WTC11 (cell line): ENCODE results near the gene VAV2. TPM values are rescaled to one million over a fixed set of nuclear protein-coding genes. Genes with fewer than 3 reads are reported as not detected.

Source experiments
- ATAC-seq: fragments of 200-7000 bp; cut with Tn5 transposase; 2 replicates; pipeline ENCODE4 v1.10.0; 2021; ENCODE audit warnings: mild to moderate bottlenecking, moderate library complexity
- CTCF ChIA-PET: fragments of 300-600 bp; sonication (Branson Sonifier 250); formaldehyde crosslinking; loops from one replicate; lab custom pipeline; 2021; ENCODE audit warnings: antibody characterized with exemption; lab: Charles Lee
- POLR2A ChIA-PET: fragments of 350-600 bp; sonication (Branson Sonifier 250); formaldehyde crosslinking; loops from one replicate; lab custom pipeline; 2021; ENCODE audit warnings: antibody characterized with exemption; lab: Charles Lee
- DNase-seq: peaks from one replicate; pipeline ENCODE4 v3.0.0; 2021; ENCODE audit warnings: low spot score
- H3K27ac Mint-ChIP-seq: 2 replicates; pipeline ENCODE4 v1.8.0; 2021; ENCODE audit warnings: mixed read lengths
- H3K27me3 Mint-ChIP-seq: 2 replicates; pipeline ENCODE4 v1.8.0; 2021; ENCODE audit warnings: low read depth, mild to moderate bottlenecking, moderate library complexity, mixed read lengths
- H3K36me3 Mint-ChIP-seq: 2 replicates; pipeline ENCODE4 v1.8.0; 2021; ENCODE audit warnings: mixed read lengths
- H3K4me1 Mint-ChIP-seq: 2 replicates; pipeline ENCODE4 v1.8.0; 2022; ENCODE audit warnings: mixed read lengths
- H3K4me3 Mint-ChIP-seq: 2 replicates; pipeline ENCODE4 v1.8.0; 2021; ENCODE audit warnings: mild to moderate bottlenecking, moderate library complexity, mixed read lengths
- H3K9me3 Mint-ChIP-seq: 2 replicates; pipeline ENCODE4 v1.8.0; 2021; ENCODE audit warnings: mixed read lengths
- ATF3 ChIP-seq: sonication (generic); formaldehyde crosslinking; conservative IDR thresholded peaks from 2 replicates; pipeline ENCODE4 v1.8.1; 2022; ENCODE audit warnings: mild to moderate bottlenecking, missing genetic modification reagents
- CTCF ChIP-seq: fragments of 200-600 bp; IDR thresholded peaks from 2 replicates; pipeline ENCODE4 v1.8.0; 2022; ENCODE audit warnings: antibody characterized with exemption
- E2F1 ChIP-seq: sonication (generic); formaldehyde crosslinking; IDR thresholded peaks from 2 replicates; pipeline ENCODE4 v1.8.0; 2022; ENCODE audit warnings: mild to moderate bottlenecking, missing genetic modification reagents
- ETV6 ChIP-seq: sonication (generic); formaldehyde crosslinking; IDR thresholded peaks from 2 replicates; pipeline ENCODE4 v1.8.1; 2022; ENCODE audit warnings: mild to moderate bottlenecking, missing genetic modification reagents
- FOXP1 ChIP-seq: sonication (generic); formaldehyde crosslinking; IDR thresholded peaks from 2 replicates; pipeline ENCODE4 v1.8.0; 2022; ENCODE audit warnings: missing genetic modification reagents, mild to moderate bottlenecking, moderate library complexity, borderline replicate concordance
- HMGA2 ChIP-seq: fragments of 250-450 bp; sonication (Bioruptor Pico); IDR thresholded peaks from 2 replicates; pipeline ENCODE4 v1.4.0; 2021; ENCODE audit warnings: mild to moderate bottlenecking, moderate library complexity
- IRF1 ChIP-seq: sonication (generic); formaldehyde crosslinking; IDR thresholded peaks from 2 replicates; pipeline ENCODE4 v1.8.0; 2023; ENCODE audit warnings: missing genetic modification reagents
- JUN ChIP-seq: sonication (generic); formaldehyde crosslinking; IDR thresholded peaks from 2 replicates; pipeline ENCODE4 v1.8.0; 2023; ENCODE audit warnings: mild to moderate bottlenecking, missing genetic modification reagents
- SP1 ChIP-seq: sonication (generic); formaldehyde crosslinking; conservative IDR thresholded peaks from 2 replicates; pipeline ENCODE4 v1.8.1; 2022; ENCODE audit warnings: missing genetic modification reagents
- USF1 ChIP-seq: sonication (generic); formaldehyde crosslinking; IDR thresholded peaks from 2 replicates; pipeline ENCODE4 v1.8.0; 2022; ENCODE audit warnings: mild to moderate bottlenecking, missing genetic modification reagents
- USF2 ChIP-seq: sonication (generic); formaldehyde crosslinking; IDR thresholded peaks from 2 replicates; pipeline ENCODE4 v1.8.1; 2023; ENCODE audit warnings: mild to moderate bottlenecking, missing genetic modification reagents, moderate library complexity
- ZNF138 ChIP-seq: sonication (generic); formaldehyde crosslinking; conservative IDR thresholded peaks from 2 replicates; pipeline ENCODE4 v1.8.1; 2022; ENCODE audit warnings: mild to moderate bottlenecking, moderate library complexity, missing genetic modification reagents
- ZNF263 ChIP-seq: sonication (generic); formaldehyde crosslinking; IDR thresholded peaks from 2 replicates; pipeline ENCODE4 v1.8.1; 2022; ENCODE audit warnings: low read depth, mild to moderate bottlenecking, moderate library complexity, missing genetic modification reagents
- ZNF423 ChIP-seq: fragments of 250-450 bp; sonication (Bioruptor Pico); IDR thresholded peaks from 2 replicates; pipeline ENCODE4 v2.1.2; 2022; ENCODE audit warnings: mild to moderate bottlenecking, moderate library complexity
- ZNF532 ChIP-seq: fragments of 250-450 bp; sonication (Bioruptor Pico); IDR thresholded peaks from 2 replicates; pipeline ENCODE4 v1.9.0; 2021; ENCODE audit warnings: mild to moderate bottlenecking, borderline replicate concordance
- total RNA-seq: library from RNA; stranded (reverse); gene quantifications from 3 replicates; pipeline ENCODE4 v1.2.3, GENCODE V29; 2021
- TF ChIP-seq, protein P1 (sequence below): sonication (generic); formaldehyde crosslinking; IDR thresholded peaks from 2 replicates; pipeline ENCODE4 v1.8.1; 2023; ENCODE audit warnings: mild to moderate bottlenecking, missing genetic modification reagents, moderate library complexity
- TF ChIP-seq, protein P2 (sequence below): sonication (generic); formaldehyde crosslinking; IDR thresholded peaks from 2 replicates; pipeline ENCODE4 v1.8.1; 2022; ENCODE audit warnings: mild to moderate bottlenecking, missing genetic modification reagents, moderate library complexity, borderline replicate concordance

Gene VAV2
- total RNA-seq, 1 experiment from 2014 or later: 39.7 TPM

DNA sequence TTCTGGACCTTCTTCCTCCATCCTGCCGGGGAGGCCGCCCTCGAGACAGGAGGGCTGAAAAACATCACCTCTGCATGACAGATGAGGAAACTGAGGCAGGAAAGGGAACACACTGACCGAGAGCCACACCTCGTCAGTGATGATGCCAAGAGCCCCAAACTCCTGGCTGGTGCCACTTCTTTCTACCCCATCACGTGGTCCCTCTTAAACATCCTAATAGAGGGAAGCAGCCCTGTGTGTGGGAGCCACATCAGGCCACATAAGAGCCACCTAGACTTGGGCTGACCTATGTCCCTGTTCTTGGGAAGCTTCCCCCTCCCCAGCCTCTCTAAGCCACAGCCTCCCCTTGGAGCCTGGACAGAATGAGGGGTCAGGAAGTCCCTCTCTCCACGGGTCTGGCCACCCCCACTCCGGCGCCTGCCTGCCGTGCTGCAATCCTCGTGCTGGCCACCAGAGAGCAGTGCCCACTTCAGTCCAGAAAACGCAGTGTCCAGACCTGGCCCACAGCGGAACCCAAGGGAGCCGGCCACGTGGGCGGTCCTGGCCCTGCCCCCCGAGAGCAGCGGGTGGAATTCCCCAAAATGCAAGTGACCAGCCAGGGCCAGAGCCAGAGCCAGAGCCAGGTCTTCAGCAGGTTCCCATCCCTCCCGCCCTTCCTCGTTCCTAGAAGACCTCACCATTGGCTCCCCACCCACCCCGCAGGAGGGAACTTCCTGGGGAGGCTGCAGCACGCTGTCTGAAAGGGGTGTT, 199.2 kb downstream of the VAV2 start:
- Mint-ChIP-seq H3K4me1 (no peaks in the 10 kb centered on the region), H3K9me3 (no peaks in the 10 kb centered on the region), H3K4me3 (no peak overlapping the region), H3K27ac (no peak overlapping the region; the same call in 1 of the 2 replicates), H3K36me3 (peaks cover 8% of the 10 kb centered on the region; the same call in 1 of the 2 replicates), H3K27me3 (no peaks in the 10 kb centered on the region)
- peak; percentile 83 for ATAC-seq
- TF ChIP-seq SP1 (CRISPR knock-in tag) (0 out of 2 replicates have a peak, but pooled peaks have one; percentile 49), ZNF138 (no peak), CTCF (peak; percentile 81), USF2 (peak; percentile 68), USF1 (CRISPR knock-in tag) (peak; percentile 64; the same call in 1 of the 2 replicates), ZNF423 (CRISPR knock-in tag) (peak; percentile 76; the same call in 1 of the 2 replicates)
- ChIA-PET POLR2A (interaction anchor here (0.6 kb wide), 1 partner anchor 175 kb away, joined by 5 read pairs; no protein-coding TSS in a partner anchor), CTCF (interaction anchor here (1.2 to 3.3 kb wide), 5 partner anchors 10 to 233 kb away, joined by 3 to 18 read pairs (median 8); no protein-coding TSS in a partner anchor)
- peak; percentile 80 for DNase-seq

DNA sequence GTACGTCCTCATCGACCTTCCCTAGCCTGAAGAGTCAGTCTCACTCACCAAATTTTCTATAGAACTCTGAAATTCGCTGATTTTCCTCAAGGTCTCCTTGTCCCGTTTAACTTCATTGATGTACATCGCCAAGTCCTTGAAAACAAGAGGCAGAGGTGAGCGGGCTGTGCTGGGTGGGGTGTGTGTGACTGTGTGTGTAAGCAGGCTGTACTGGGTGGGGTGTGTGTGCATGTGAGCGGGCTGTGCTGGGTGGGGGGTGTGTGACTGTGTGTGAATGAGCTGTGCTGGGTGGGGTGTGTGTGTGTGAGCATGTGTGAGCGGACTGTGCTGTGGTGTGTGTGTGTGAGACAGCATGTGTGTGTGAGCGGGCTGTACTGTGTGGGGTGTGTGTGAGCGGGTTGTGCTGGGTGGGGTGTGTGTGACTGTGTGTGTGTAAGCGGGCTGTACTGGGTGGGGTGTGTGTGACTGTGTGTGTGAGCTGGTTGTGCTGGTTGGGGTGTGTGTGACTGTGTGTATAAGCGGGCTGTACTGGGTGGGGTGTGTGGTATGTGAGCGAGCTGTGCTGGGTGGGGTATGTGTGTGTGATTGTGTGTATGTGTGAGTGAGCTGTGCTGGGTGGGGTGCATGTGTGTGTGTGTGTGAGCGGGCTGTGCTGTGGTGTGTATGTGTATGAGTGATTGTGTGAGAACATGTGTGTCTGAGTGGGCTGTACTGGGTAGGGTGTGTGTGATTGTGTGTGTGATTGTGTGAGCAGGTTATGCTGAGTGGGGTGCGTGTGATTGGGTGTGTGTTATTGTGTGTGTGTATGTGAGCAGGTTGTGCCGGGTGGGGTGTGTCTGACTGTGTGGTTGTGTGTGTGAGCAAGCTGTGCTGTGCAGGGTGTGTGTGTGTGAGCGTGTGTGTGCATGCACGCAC, 200.1 kb downstream of the VAV2 start:
- POLR2A ChIA-PET: no interaction called here
- no peaks in the 10 kb centered on the region for H3K9me3 Mint-ChIP-seq
- H3K4me3 Mint-ChIP-seq: no peak overlapping the region
- H3K4me1 Mint-ChIP-seq: no peaks in the 10 kb centered on the region
- ATAC-seq (no peak), DNase-seq (no peak)
- H3K27ac Mint-ChIP-seq: peak overlapping the region; percentile 20
- H3K27me3 Mint-ChIP-seq: no peaks in the 10 kb centered on the region
- CTCF ChIA-PET: no interaction called here
- peaks cover 8% of the 10 kb centered on the region; the same call in 1 of the 2 replicates for H3K36me3 Mint-ChIP-seq
- TF ChIP-seq ATF3 (CRISPR knock-in tag) (no peak), USF1 (CRISPR knock-in tag) (no peak), FOXP1 (CRISPR knock-in tag) (no peak), E2F1 (CRISPR knock-in tag) (no peak), ETV6 (CRISPR knock-in tag) (no peak), IRF1 (no peak), ZNF532 (CRISPR knock-in tag) (no peak), JUN (CRISPR knock-in tag) (no peak), ZNF423 (CRISPR knock-in tag) (no peak), HMGA2 (CRISPR knock-in tag) (no peak), ZNF263 (no peak)
- TF ChIP-seq, protein P1, sequence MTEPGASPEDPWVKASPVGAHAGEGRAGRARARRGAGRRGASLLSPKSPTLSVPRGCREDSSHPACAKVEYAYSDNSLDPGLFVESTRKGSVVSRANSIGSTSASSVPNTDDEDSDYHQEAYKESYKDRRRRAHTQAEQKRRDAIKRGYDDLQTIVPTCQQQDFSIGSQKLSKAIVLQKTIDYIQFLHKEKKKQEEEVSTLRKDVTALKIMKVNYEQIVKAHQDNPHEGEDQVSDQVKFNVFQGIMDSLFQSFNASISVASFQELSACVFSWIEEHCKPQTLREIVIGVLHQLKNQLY (CRISPR knock-in tag): no peak
- TF ChIP-seq, protein P2, sequence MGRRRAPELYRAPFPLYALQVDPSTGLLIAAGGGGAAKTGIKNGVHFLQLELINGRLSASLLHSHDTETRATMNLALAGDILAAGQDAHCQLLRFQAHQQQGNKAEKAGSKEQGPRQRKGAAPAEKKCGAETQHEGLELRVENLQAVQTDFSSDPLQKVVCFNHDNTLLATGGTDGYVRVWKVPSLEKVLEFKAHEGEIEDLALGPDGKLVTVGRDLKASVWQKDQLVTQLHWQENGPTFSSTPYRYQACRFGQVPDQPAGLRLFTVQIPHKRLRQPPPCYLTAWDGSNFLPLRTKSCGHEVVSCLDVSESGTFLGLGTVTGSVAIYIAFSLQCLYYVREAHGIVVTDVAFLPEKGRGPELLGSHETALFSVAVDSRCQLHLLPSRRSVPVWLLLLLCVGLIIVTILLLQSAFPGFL (CRISPR knock-in tag): no peak
